Ovary (tissue), 9 donors: Measurements from ENCODE around the gene ZMIZ1. TPM values are rescaled to one million over a fixed set of nuclear protein-coding genes. Genes with fewer than 3 reads are reported as not detected.
A peak's percentile ranks its signal among the peaks of the same experiment; 100 is the strongest.

ENCODE experiments used
- DNase-seq, 5 donors: peaks; one replicate each; pipeline ENCODE4 v3.0.0-alpha.2; 2019 to 2020
- H3K27ac ChIP-seq, 2 donors: fragments of 200-600 bp; one replicate each; pipeline versions ENCODE4 v1.5.1 to v1.8.0; 2019 to 2022
- H3K27me3 ChIP-seq: fragments of 200-600 bp; one replicate; pipeline ENCODE4 v1.8.0; 2022
- H3K36me3 ChIP-seq: fragments of 200-600 bp; sonication (generic); one replicate; pipeline ENCODE4 v1.5.1; 2019
- H3K4me1 ChIP-seq: one replicate; pipeline ENCODE4 v1.8.1; 2013; ENCODE audit warnings: mild to moderate bottlenecking, moderate library complexity; ENCODE audit not compliant: insufficient read depth
- H3K4me3 ChIP-seq: fragments of 200-600 bp; sonication (generic); one replicate; pipeline ENCODE4 v1.5.1; 2017
- H3K9me3 ChIP-seq, 2 donors: fragments of 200-600 bp in 1 of 2; sonication (generic) in 1 of 2; one replicate each; pipeline versions ENCODE4 v1.5.1 to v1.8.1; 2013 to 2019; ENCODE audit warnings: mild to moderate bottlenecking in 1 of 2, moderate library complexity in 1 of 2
- EP300 ChIP-seq: sonication (generic); formaldehyde crosslinking; IDR thresholded peaks from one replicate; pipeline ENCODE4 v1.6.1; 2017; ENCODE audit warnings: antibody characterized with exemption
- POLR2A ChIP-seq: fragments of 450-650 bp; IDR thresholded peaks from one replicate; pipeline ENCODE4 v1.6.1; 2017; ENCODE audit warnings: antibody characterized with exemption, mild to moderate bottlenecking, moderate library complexity
- WGBS, 3 donors: extraction: QIAGEN DNeasy Blood & Tissue Kit in 1 of 3; methylation state at CpG; one replicate each; pipeline versions ENCODE4 v1.1.5 to v1.1.7; 2013 to 2017; 5-methylcytosine and 5-hydroxymethylcytosine counted together
- intact Hi-C, 4 donors: fragments of 100-400 bp; cut with DNase I; formaldehyde crosslinking; loops; one replicate each; pipeline versions ENCODE4 v1.11.0 to v1.15.1; 2022 to 2023
- polyA plus RNA-seq, 2 donors: library from polyadenylated mRNA; stranded (reverse); fragments of 200-250 nt in 1 of 2; fragments of 350-450 nt in 1 of 2; fragmentation: Illumina TruSeq in 1 of 2; extraction: RNeasy Lipid Tissue Mini Kit (QIAGEN cat#74804) in 1 of 2; gene quantifications; one replicate each; pipeline ENCODE4 v1.2.3, GENCODE V29; 2013 to 2014
- total RNA-seq, 7 donors: library from RNA; depleted of rRNA in 2 of 7; stranded (reverse); fragments of >200 nt in 2 of 7; fragmentation: NEBNext Ultra II Directional in 3 of 7; extraction: Animal tissue kit (Norgen Biotek cat#: 25700) in 3 of 7; gene quantifications; one replicate each; pipeline versions ENCODE4 v1.1.0 to v1.2.4, GENCODE V29; 2016 to 2023
- TF ChIP-seq, protein P1 (sequence below), 3 donors: fragments of 450-650 bp in 2 of 3; fragments of 200-600 bp in 1 of 3; IDR thresholded peaks; one replicate each; pipeline versions ENCODE4 v1.5.1 to v1.8.0; 2016 to 2022; ENCODE audit warnings: antibody characterized with exemption in 3 of 3, mild to moderate bottlenecking in 1 of 3
- donor health status: DM: no; HTN: no; CAD: no; lungs with moderate emphysema.
- donor health status: DM: no; HTN: no; CAD: no.
- donor health status: Bipolar disorder and iron deficiency.
- donor health status: DM: yes; HTN: yes; CAD: no.
- donor health status: DM: no; HTN: no; CAD: no.
- donor health status: DM: yes; HTN: yes; CAD: no.

Gene ZMIZ1
- total and polyA plus RNA-seq, 9 donors = 30.3 to 117 (median 69.1) TPM

DNA sequence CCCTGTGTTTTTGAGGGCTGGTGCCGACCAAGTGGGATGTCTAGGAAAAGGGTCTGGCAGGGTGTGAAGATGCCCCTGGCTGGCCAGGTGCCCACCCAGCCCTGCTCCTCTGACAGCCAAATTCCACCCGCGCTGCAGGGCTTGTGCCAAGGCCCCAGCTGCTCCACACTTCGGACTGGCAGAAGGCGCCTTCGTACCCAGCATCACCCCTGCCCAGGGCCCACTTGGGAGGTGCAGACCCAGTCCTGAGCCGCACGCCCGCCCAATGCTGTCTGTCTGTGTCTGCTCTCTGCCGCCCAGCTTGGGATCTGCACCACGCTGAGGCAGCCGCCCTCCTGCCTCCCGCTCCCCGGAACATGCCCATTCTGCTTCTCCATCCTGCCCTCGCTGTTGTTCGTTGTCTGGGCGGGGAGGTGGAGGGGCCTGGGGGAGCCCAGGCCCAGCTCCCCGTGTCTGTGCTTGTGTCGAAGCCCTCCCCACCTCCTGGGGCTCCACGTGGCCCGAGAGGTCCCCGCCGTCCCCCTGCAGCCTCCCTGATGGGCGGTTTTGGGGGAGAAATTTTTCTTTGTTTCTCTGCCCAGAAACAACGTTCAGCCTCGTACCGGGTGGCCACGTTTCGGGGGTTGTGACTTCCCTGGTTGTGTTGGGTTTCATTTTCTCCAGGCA, 241.6 kb downstream of the ZMIZ1 start:
- H3K27me3 ChIP-seq = no peaks in the 10 kb centered on the region
- WGBS, 3 donors = 78 to 82% (median 80%) methylated on average over 29 of the region's 29 CpGs
- DNase-seq = peak in 1 of 5 donors; percentile 38
- TF ChIP-seq POLR2A (no peak), EP300 (no peak)
- TF ChIP-seq, protein P1, sequence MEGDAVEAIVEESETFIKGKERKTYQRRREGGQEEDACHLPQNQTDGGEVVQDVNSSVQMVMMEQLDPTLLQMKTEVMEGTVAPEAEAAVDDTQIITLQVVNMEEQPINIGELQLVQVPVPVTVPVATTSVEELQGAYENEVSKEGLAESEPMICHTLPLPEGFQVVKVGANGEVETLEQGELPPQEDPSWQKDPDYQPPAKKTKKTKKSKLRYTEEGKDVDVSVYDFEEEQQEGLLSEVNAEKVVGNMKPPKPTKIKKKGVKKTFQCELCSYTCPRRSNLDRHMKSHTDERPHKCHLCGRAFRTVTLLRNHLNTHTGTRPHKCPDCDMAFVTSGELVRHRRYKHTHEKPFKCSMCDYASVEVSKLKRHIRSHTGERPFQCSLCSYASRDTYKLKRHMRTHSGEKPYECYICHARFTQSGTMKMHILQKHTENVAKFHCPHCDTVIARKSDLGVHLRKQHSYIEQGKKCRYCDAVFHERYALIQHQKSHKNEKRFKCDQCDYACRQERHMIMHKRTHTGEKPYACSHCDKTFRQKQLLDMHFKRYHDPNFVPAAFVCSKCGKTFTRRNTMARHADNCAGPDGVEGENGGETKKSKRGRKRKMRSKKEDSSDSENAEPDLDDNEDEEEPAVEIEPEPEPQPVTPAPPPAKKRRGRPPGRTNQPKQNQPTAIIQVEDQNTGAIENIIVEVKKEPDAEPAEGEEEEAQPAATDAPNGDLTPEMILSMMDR (IDR thresholded peaks at IDR 0.05) = no peak
- no peak overlapping the region for H3K4me3 ChIP-seq
- no peaks in the 10 kb centered on the region for H3K36me3 ChIP-seq
- H3K4me1 ChIP-seq = no peaks in the 10 kb centered on the region
- intact Hi-C loops = no loop called here
- H3K9me3 ChIP-seq = no peaks in the 10 kb centered on the region
- H3K27ac ChIP-seq = no peak overlapping the region

- TF ChIP-seq, protein P1 (IDR thresholded peaks at IDR 0.05) = no peak
- TF ChIP-seq POLR2A = no peak
- TF ChIP-seq EP300 = no peak
- no peak overlapping the region for H3K27ac ChIP-seq
- DNase-seq = peak in 1 of 5 donors; percentile 33
- intact Hi-C loops = no loop called here
- H3K4me1 ChIP-seq = no peaks in the 10 kb centered on the region
- H3K36me3 ChIP-seq = no peaks in the 10 kb centered on the region
- WGBS, 3 donors = 81 to 84% (median 82%) methylated on average over 26 of the region's 26 CpGs
- no peaks in the 10 kb centered on the region for H3K27me3 ChIP-seq
- H3K9me3 ChIP-seq = no peaks in the 10 kb centered on the region
- no peak overlapping the region for H3K4me3 ChIP-seq
These were observed 242.3 kb downstream of the ZMIZ1 start for GRCh38 chr10:79310911-79311573.

GRCh38 chr10:79311581-79312407, 243.0 kb downstream of the ZMIZ1 start:
- Histone ChIP-seq H3K4me1 (peaks cover 3% of the 10 kb centered on the region), H3K27me3 (no peaks in the 10 kb centered on the region), H3K9me3 (no peaks in the 10 kb centered on the region), H3K4me3 (no peak overlapping the region), H3K36me3 (no peaks in the 10 kb centered on the region), H3K27ac (no peak overlapping the region)
- peak in 1 of 5 donors; percentile 33 for DNase-seq
- TF ChIP-seq POLR2A (no peak), EP300 (no peak)
- TF ChIP-seq, protein P1 (IDR thresholded peaks at IDR 0.05) = no peak
- WGBS, 3 donors = 80 to 89% (median 86%) methylated on average over 13 to 15 of the region's 15 CpGs
- intact Hi-C loops = no loop called here

DNA sequence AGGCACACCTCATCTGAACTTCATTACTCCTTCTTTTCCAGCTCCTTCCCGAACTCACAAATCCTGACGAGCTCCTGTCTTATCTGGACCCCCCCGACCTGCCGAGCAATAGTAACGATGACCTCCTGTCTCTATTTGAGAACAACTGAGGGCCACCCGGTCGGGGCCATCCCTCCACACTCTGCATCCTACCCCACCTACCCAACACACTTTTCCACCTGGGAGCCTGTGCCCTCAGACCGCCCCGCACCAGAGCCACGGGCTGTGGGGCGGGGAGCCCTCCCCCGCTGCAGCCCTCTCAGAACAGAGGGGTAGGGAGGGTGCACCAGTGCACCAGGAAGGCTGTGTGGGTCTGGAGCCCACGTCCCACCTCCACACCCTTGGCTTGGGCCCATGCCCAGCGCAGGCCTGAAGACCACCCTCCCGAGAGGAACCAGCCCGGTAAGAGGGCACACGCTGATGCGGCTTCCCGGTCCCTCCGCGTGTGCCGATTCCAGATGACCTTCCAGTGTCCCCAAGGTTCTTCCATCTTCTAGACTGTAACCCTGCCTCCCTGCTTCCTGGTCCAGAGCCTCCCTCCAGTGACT, 243.9 kb downstream of the ZMIZ1 start:
- Histone ChIP-seq H3K36me3 (no peaks in the 10 kb centered on the region), H3K4me3 (no peak overlapping the region), H3K27me3 (no peaks in the 10 kb centered on the region), H3K27ac (no peak overlapping the region), H3K4me1 (peaks cover 8% of the 10 kb centered on the region), H3K9me3 (no peaks in the 10 kb centered on the region)
- WGBS, 3 donors = 86 to 93% (median 89%) methylated on average over 22 of the region's 22 CpGs
- TF ChIP-seq, protein P1 (IDR thresholded peaks at IDR 0.05) = no peak
- TF ChIP-seq POLR2A = no peak
- no peak for DNase-seq
- intact Hi-C loops = no loop called here
